Measurements from ENCODE around the gene LTK.

- no peak for TF ChIP-seq CTCF (IDR thresholded peaks at IDR 0.05)
- TF ChIP-seq EZH2phosphoT487 (IDR thresholded peaks at IDR 0.05) = peak; percentile 50
Observed at GRCh38 chr15:41495736-41496599, 17.7 kb downstream of the LTK start.
